GM18517 (cell line): ENCODE results near the gene SHANK2.

Experiments used
- ATAC-seq: cut with Tn5 transposase; IDR thresholded peaks from one replicate; pipeline ENCODE4 v1.9.1; 2021; ENCODE audit warnings: mild to moderate bottlenecking, moderate library complexity; ENCODE audit not compliant: unreplicated experiment

Gene SHANK2

DNA sequence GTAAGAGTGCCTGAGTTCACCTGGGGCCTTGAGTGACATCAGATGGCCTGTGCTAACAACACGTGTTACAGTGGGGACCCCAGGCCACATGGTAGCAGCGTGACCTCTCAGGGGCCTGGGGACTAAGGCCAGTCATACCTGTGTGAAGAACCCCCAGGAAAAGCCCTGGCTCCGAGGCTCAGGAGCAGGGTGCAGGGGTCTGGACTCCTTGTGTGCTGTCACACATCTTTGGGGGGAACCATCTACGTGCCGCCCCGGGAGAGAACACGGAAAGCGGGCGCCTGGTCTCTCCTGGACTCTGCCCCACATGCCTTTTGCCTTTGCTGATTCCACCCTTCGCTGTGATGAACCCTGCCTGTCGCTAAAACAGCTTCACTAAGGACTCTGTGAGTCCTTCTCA, 48.7 kb downstream of the SHANK2 start:
- ATAC-seq = no peak

DNA sequence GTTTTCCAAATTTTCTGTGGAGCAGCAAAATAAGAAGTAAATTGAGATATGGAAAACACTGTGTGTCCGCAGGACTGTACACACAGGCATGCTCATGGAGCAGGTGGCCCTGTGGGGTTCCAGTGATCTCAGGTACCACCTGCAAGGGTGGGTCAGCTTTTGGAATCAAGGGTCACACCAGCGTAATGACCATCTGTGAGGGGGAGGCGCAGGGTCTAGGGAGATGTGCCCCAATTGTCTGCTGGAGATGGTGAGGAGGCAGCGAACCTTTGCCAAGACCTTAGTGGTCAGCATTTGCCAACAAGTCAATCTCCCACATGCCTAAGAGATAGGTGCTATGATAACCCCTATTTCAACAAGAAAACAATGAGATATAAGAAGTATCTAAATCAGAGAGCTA, 49.4 kb downstream of the SHANK2 start:
- ATAC-seq = no peak

DNA sequence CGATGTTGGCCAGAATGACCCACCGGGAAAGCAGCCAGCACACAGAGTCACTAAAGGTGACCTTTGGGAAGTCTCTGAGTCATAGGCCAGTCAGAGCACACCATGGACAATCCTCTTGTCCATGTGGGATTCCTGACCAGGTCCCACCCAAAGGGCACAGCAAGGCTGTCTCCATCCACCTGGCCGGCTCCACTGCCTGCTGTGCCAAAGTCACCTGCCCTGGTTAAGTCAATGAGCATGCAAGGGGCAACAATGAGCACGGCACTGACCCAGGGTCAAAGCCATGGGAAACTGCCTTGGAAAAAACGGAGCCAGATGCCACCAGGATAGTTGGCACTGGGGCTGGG, 49.8 kb downstream of the SHANK2 start:
- ATAC-seq = no peak
